GM12878 (cell line): ENCODE results near the gene DDIT3. TPM values are rescaled to one million over a fixed set of nuclear protein-coding genes. Genes with fewer than 3 reads are reported as not detected.

Experiments used
- ATAC-seq: fragments of 200-7000 bp; cut with Tn5 transposase; 3 replicates; pipeline ENCODE4 v1.9.1; 2020; ENCODE audit warnings: mild to moderate bottlenecking, moderate library complexity
- BruUV-seq: library from RNA; stranded (reverse); fragments of 400-500 nt; replicated peaks from 2 replicates; lab custom pipeline; 2021; lab: Mats Ljungman, UMichigan
- CTCF ChIA-PET: fragments of 300-600 bp; sonication (Branson Sonifier 250); formaldehyde crosslinking; extraction: SDS; loops from one replicate; lab custom pipeline; 2021; ENCODE audit warnings: inconsistent platforms; lab: Yijun Ruan, JAX
- POLR2A ChIA-PET: fragments of 350-600 bp; formaldehyde crosslinking; extraction: SDS; loops from one replicate; lab custom pipeline; 2021; ENCODE audit warnings: inconsistent platforms; lab: Charles Lee
- RAD21 ChIA-PET: fragments of 300-600 bp; sonication (Branson Sonifier 250); formaldehyde crosslinking; loops from one replicate; lab custom pipeline; 2023; ENCODE audit warnings: antibody characterized with exemption; ENCODE audit not compliant: unreplicated experiment; lab: Charles Lee
- SMC1A ChIA-PET: fragments of 300-600 bp; sonication (Branson Sonifier 250); formaldehyde crosslinking; loops from one replicate; lab custom pipeline; 2023; ENCODE audit not compliant: unreplicated experiment, uncharacterized antibody; lab: Charles Lee
- DNase-seq: peaks from one replicate; pipeline ENCODE4 v3.0.0-alpha.2; 2011; ENCODE audit warnings: low read depth, low spot score
- FAIRE-seq: peaks from 3 replicates; lab custom pipeline; 2011; peaks lifted over from hg19 to GRCh38; lab: Jason Lieb, UNC
- H2AFZ ChIP-seq: 2 replicates; pipeline ENCODE4 v1.6.0; 2011; ENCODE audit warnings: low read depth, low read length, control low read depth; ENCODE audit not compliant: control insufficient read depth
- H3K27ac ChIP-seq: 2 replicates; pipeline ENCODE4 v1.5.1; 2011; ENCODE audit warnings: control low read depth; ENCODE audit not compliant: control insufficient read depth, insufficient read depth
- H3K27me3 ChIP-seq, 2 experiments: replicated peaks in 1 of 2; 2 replicates each; pipeline versions ENCODE4 v1.6.0 to v1.6.1; 2011; ENCODE audit warnings: low read length in 1 of 2; ENCODE audit not compliant: control insufficient read depth in 2 of 2, insufficient read depth in 2 of 2
- H3K36me3 ChIP-seq, 2 experiments: 2 replicates each; pipeline ENCODE4 v1.5.1; 2011; ENCODE audit warnings: low read length in 1 of 2; ENCODE audit not compliant: control insufficient read depth in 2 of 2, insufficient read depth in 2 of 2
- H3K4me1 ChIP-seq: 2 replicates; pipeline ENCODE4 v1.6.1; 2011; ENCODE audit warnings: mild to moderate bottlenecking, low read length, moderate library complexity, mixed read lengths; ENCODE audit not compliant: control insufficient read depth, insufficient read depth
- H3K4me2 ChIP-seq: 2 replicates; pipeline ENCODE4 v1.6.0; 2011; ENCODE audit warnings: control low read depth; ENCODE audit not compliant: control insufficient read depth, insufficient read depth
- H3K4me3 ChIP-seq: fragments of 200-600 bp; sonication (generic); 2 replicates; pipeline ENCODE4 v1.5.1; 2016
- H3K79me2 ChIP-seq: 2 replicates; pipeline ENCODE4 v1.6.0; 2011; ENCODE audit warnings: low read length; ENCODE audit not compliant: control insufficient read depth, insufficient read depth
- H3K9ac ChIP-seq: 2 replicates; pipeline ENCODE4 v1.8.0; 2011; ENCODE audit warnings: low read length, control low read depth, mixed read lengths; ENCODE audit not compliant: control insufficient read depth, insufficient read depth
- H3K9me3 ChIP-seq: replicated peaks from 3 replicates; pipeline ENCODE4 v1.5.1; 2011; ENCODE audit warnings: mild to moderate bottlenecking, low read length; ENCODE audit not compliant: control insufficient read depth, insufficient read depth
- H4K20me1 ChIP-seq: 2 replicates; pipeline ENCODE4 v1.6.0; 2011; ENCODE audit not compliant: control insufficient read depth, insufficient read depth
- BRCA1 ChIP-seq: IDR thresholded peaks from 2 replicates; pipeline ENCODE4 v1.6.1; 2011; ENCODE audit warnings: low read depth, low read length, improper control_type of control experiment
- IKZF1 ChIP-seq: fragments of 450-650 bp; conservative IDR thresholded peaks from 2 replicates; pipeline ENCODE4 v1.6.1; 2017; ENCODE audit warnings: antibody characterized with exemption, mild to moderate bottlenecking
- MYC ChIP-seq: IDR thresholded peaks from 2 replicates; pipeline ENCODE4 v1.6.1; 2011; ENCODE audit warnings: mild to moderate bottlenecking, low read length, moderate library complexity, inconsistent platforms; ENCODE audit not compliant: insufficient read depth, insufficient replicate concordance, insufficient read length, severe bottlenecking
- POLR2A ChIP-seq: IDR thresholded peaks from 2 replicates; pipeline ENCODE4 v1.6.1; 2011; ENCODE audit warnings: low read depth, mild to moderate bottlenecking, low read length
- POLR2AphosphoS2 ChIP-seq: IDR thresholded peaks from 2 replicates; pipeline ENCODE4 v1.6.1; 2011; ENCODE audit warnings: low read depth, mild to moderate bottlenecking, low read length, improper control_type of control experiment, moderate library complexity
- RELB ChIP-seq: fragments of 450-650 bp; IDR thresholded peaks from 2 replicates; pipeline ENCODE4 v1.6.1; 2017; ENCODE audit warnings: low read depth, mild to moderate bottlenecking, moderate library complexity
- SKIL ChIP-seq: fragments of 450-650 bp; IDR thresholded peaks from 2 replicates; pipeline ENCODE4 v1.6.1; 2017; ENCODE audit warnings: mild to moderate bottlenecking, low read depth, inconsistent platforms; ENCODE audit not compliant: poor library complexity, severe bottlenecking
- STAT1 ChIP-seq: fragments of 450-650 bp; conservative IDR thresholded peaks from 2 replicates; pipeline ENCODE4 v1.6.1; 2014; ENCODE audit warnings: antibody characterized with exemption, mild to moderate bottlenecking
- ZBED1 ChIP-seq: IDR thresholded peaks from 2 replicates; pipeline ENCODE4 v1.6.1; 2016; ENCODE audit warnings: borderline replicate concordance
- ZZZ3 ChIP-seq: IDR thresholded peaks from 2 replicates; pipeline ENCODE4 v1.6.1; 2011; ENCODE audit warnings: low read depth; ENCODE audit not compliant: control insufficient read depth, insufficient read length
- WGBS: methylation state at CpG from one replicate; pipeline ENCODE4 v1.1.6; 2016; ENCODE audit warnings: low lambda C conversion rate; ENCODE audit not compliant: insufficient replicate concordance, insufficient coverage; ENCODE audit errors: missing lambda C conversion rate; 5-methylcytosine and 5-hydroxymethylcytosine counted together
- in situ Hi-C: fragments of 300-500 bp; cut with MboI; formaldehyde crosslinking; loops from 9 replicates; pipeline ENCODE4 v1.14.3; 2018; ENCODE audit warnings: mixed read lengths
- intact Hi-C: fragments of 100-400 bp; cut with micrococcal nuclease; formaldehyde crosslinking; loops from one replicate; pipeline ENCODE4 v1.14.2; 2022; ENCODE audit not compliant: unreplicated experiment
- polyA plus RNA-seq, 11 experiments: library from polyadenylated mRNA; depleted of rRNA in 4 of 11; unstranded in 6 of 11; stranded (reverse) in 5 of 11; fragments of >200 nt; fragmentation: Nextera tagmentation in 4 of 11; fragmentation: Illumina TruSeq in 1 of 11; extraction: Ambion mirVana in 4 of 11; extraction: Trizol in 1 of 11; gene quantifications; 1 replicate in 1 of 11; 2 replicates in 10 of 11; pipeline versions ENCODE4 v1.2.1 to v1.2.3, GENCODE V29; 2011 to 2016; ENCODE audit warnings: inconsistent platforms in 2 of 11, missing spikeins in 2 of 11, low read depth in 1 of 11
- total RNA-seq, 4 experiments: library from RNA; depleted of rRNA in 3 of 4; stranded (reverse); fragments of >200 nt in 3 of 4; fragmentation: Illumina TruSeq in 1 of 4; extraction: Trizol in 1 of 4; gene quantifications; 2 replicates each; pipeline versions ENCODE4 v1.2.1 to v1.2.3, GENCODE V29; 2013 to 2021

The DDIT3 gene
- total and polyA plus RNA-seq, 10 of the 15 experiments (the other 5 are each of a cell fraction or from before 2014, with no cell fraction given), result 9.2 to 28.9 (median 15.5) TPM

DNA sequence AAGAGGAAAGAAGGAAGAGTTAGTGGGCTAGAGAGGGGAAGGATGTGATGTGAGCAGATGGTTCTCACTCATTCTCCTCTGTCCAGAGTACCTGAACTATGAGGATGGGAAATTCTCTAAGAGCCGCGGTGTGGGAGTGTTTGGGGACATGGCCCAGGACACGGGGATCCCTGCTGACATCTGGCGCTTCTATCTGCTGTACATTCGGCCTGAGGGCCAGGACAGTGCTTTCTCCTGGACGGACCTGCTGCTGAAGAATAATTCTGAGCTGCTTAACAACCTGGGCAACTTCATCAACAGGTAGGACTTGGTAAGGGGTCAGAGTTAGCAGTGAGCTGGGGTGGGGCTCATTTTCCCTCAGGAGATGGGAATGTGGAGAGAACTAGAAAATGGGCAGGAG lies 7.6 kb downstream of the DDIT3 start (continued):
- TF ChIP-seq MYC (no peak), IKZF1 (no peak), STAT1 (no peak)

GRCh38 chr12:57511588-57512325 lies 8.6 kb downstream of the DDIT3 start:
- BruUV-seq, result no TSS peak
- TF ChIP-seq RELB (no peak), SKIL (no peak), POLR2AphosphoS2 (no peak), BRCA1 (no peak), POLR2A (0 out of 2 replicates have a peak, but pooled peaks have one; percentile 34), ZZZ3 (no peak), ZBED1 (no peak)
- intact Hi-C loops, result no loop called here
- Histone ChIP-seq H3K79me2 (no peaks in the 10 kb centered on the region), H3K27me3 (no peaks in the 10 kb centered on the region), H3K9ac (no peak overlapping the region), H4K20me1 (peaks cover 2% of the 10 kb centered on the region; the same call in 1 of the 2 replicates), H3K36me3 (peaks cover 28 to 40% of the 10 kb centered on the region in 2 experiments), H2AFZ (no peak overlapping the region), H3K9me3 (no peaks in the 10 kb centered on the region), H3K4me1 (no peaks in the 10 kb centered on the region), H3K27ac (no peak overlapping the region), H3K4me3 (no peak overlapping the region), H3K4me2 (no peak overlapping the region)
- WGBS, result 83% methylated on average over 7 of the region's 7 CpGs
- ATAC-seq, result no peak
- SMC1A ChIA-PET, result no interaction called here
- CTCF ChIA-PET, result interaction anchor here (0.9 kb wide), 1 partner anchor 49 kb away, joined by 3 read pairs; no protein-coding TSS in a partner anchor
- in situ Hi-C loops, result no loop called here
- RAD21 ChIA-PET, result no interaction called here
- POLR2A ChIA-PET, result interaction anchor here (0.6 kb wide), 1 partner anchor 63 kb away, joined by 3 read pairs; no protein-coding TSS in a partner anchor
- DNase-seq, result no peak
- FAIRE-seq, result no peak
